GM19372 (cell line): ENCODE data around the gene MED27.

Source experiments
- ATAC-seq: cut with Tn5 transposase; IDR thresholded peaks from one replicate; pipeline ENCODE4 v1.9.1; 2021; ENCODE audit warnings: mild to moderate bottlenecking, low read depth, moderate library complexity; ENCODE audit not compliant: unreplicated experiment

MED27 gene

DNA sequence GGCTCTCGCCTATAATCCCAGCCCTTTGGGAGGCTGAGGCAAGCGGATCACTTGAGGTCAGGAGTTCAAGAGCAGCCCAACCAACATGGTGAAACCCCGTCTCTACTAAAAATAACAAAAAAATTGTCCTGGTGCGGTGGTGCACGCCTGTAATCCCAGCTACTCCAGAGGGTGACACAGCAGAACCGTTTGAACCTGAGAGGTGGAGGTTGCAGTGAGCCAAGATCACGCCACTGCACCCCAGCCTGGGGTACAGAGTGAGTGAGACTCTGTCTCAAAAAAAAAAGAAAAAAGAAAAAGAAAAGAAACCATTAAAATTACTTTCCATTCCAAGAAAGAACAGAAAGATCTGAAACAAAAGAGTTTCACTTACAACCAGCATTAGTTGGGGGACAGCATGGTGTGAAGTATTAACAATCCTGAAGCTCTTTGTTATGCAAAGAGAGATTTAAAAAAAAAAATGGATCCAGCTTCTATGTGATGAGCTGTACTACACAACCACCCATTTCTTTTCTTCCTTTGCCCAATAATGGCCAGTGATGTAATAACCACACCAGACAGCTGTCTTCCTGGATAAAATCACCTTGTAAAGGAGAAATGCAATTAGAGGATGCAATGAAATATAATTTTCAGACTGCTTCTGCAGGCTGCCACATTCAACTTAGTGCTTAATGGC lies 76.9 kb downstream of the MED27 start:
- no peak for ATAC-seq

DNA sequence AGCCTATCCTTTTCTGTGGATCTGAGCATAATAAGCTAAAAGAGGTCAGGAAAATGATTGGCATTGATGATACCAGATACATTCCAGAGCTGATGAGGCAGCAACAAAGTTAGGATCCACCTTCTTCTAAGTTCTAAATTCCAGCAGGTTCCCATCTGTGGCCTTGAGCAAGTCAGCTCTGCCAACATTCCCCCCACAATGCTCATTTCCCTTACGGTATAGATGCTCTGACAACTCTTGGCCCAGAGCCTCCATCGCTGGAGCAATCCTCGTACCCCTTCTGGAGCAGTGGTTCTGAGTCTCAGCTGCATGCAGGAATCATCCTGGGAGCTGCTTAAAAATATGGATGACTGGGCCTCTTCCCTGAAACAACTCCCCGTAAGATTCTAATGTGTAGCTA lies 78.1 kb downstream of the MED27 start:
- no peak for ATAC-seq

DNA sequence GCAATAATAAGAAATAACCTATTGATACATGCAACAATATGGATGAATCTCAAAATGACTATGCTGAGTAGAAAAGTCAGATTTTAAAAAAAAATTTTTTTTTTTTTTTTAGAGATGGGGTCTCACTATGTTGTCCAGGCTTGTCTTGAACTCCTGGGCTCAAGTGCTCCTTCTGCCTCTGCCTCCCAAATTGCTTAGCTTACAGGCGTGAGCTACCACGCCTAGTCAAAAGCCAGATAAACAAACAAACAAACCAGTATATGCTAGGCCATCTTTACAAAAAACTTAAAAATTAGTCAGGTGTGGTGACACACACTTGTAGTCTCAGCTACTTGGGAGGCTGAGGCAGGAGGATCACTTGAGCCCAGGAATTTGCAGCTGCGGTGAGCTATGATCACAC lies 79.0 kb downstream of the MED27 start:
- ATAC-seq = no peak

DNA sequence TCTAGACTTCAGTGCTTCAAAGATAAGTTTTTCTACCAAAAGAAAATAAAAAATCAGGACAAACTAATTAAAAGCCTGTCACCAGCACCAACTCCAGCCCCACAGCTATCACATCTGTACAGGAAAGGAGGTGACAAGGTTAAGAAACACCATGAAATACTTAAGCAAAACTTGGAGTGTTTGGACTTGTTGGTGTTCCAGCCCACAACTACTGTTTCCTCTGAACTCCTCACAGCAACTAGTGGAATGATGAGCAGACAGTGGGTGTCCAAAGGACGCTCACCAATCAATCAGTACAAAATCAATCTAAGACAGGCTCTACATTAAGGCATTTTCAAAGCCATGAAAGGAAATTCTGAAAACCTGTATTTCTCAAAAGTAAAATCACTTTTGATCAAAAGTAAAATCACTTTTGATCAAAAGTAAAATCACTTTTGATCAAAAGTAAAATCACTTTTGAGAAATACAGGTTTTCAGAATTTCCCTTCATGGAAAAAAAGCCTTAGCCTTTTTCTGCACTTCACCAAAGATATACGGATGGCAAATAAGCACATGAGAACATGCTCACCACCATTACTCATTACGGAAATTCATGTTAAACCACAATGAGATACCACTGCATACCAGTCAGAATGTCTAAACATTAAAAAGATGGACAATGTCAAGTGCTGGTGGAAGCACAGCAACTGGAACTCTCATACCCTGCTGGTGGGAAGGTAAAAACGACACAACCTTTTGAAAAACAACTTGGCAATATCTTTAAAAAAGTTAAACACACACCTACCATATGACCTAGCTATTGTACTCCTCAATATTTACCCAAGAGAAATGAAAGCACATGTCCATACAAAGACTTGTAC lies 79.7 kb downstream of the MED27 start:
- ATAC-seq = no peak

DNA sequence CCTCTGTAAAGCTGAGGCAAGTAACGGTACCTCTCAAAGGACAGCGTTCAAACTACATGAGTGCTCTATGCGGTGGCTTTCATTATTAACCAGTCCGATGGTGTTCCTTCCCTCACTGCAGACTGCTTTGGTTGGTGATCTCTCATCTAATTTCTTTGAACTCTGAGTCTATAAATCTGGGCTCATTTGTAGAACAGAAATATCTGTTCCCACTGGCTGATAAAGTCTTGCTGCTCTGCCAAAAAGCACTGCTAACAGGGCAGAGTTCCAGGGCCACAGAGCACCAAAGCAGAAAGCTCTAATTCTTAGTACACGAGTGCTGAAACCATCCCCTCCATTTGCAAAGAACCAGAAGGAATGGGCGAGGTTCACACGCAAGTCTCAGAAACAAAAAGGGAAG lies 81.9 kb downstream of the MED27 start:
- ATAC-seq = no peak

DNA sequence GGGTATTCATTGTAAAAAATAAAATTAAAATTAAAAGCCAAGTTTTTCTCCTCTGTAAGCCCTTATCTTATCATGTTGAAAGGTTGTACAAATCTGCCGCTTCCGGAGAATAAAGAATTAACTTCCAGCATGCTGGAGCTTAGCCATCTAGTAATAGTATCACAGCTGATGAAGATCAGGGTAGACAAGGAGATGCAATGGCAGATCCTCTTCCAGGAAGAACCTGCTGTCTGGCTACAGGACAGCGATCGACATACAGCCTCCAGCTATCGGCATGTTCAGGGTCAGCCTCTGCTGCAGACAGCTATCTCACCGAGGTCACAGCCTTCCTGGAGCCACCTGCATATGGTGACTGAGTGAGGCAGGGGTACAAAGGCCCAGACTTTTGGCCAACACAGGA lies 82.6 kb downstream of the MED27 start:
- ATAC-seq = no peak

DNA sequence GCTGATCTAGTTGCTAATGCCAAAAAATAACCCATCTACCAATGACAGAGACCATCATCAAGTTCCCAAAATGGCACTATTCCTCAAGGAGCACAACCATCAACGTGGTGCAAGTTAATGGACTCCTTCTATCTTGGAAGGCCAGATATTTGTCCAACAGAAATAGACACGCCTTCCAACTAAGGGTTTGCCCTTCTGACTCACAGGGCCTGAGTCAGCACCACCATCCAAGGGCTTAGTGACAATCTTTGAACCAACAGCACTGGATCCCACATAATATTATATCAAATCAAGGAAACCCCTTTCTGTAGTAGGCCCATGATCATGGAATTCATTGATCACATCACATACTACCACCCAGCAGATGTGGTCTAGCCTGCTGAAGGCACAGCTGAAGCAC lies 84.3 kb downstream of the MED27 start:
- no peak for ATAC-seq

DNA sequence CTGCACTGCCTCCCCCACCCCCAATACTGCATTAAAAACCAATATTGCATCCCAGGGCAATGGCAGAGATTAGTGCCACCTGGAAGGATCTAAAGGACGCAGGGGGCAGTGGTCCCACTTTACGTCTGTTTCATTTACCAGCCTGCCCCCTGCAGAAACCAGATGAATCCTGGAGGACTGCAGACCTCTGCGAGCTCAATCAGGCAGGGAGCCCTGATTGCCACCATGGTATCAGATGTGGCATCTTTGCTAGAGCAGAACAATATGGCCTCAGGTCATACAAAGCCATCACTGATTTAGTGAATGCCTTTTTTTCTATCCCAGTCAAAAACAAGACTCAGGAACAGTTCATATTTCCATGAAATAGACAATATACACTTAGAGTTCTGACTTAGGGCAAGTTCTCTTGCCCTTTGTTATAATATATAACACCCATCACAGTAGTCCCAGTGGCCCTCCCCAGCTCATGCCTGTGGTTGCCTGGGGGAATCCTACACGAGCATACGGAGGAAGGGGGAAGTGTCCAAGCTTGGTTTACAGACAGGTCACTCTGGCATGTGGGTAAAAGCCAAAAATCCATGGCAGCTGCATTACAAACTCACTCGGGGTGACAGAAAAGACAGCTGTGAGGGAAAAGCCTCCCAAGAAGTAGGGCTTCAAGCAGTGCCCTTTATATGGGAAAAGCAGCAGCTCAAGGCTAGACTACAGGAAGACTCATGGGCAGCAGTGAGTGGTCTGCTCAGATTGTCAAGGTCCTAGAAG lies 85.1 kb downstream of the MED27 start:
- no peak for ATAC-seq

DNA sequence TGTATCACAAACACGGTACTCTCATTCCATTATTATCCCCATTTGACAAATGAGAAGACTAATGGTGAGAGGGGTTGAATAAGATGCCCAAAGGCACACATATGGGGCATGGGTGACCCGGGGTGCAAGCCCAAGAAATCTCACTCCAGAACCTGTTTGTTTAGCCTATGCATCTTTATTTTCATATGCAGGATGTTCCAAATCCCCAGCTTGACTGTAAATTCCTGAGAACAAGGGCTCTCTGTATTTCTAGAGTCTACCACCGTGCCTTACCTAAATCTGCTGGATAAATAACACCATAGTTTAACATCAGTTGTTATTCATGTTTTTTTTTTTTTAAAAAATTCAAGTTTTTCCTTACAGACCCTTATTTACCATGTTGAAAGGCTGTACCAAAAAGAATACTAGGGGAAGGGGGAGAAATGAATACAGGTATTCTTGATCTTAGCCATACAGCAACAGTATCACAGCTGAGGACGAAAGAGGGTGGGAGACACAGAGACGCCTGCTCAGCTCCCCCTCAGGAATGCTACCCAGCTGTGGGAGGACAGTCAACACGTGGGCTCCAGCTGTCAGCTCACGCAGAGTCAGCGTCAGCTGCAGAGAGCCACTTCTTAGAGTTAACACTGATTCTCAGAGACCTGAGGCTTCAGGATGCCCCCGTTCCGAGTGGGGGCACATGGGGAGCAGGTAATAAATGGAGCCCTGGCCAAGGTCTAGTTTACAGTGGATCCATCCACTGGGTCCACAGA lies 86.6 kb downstream of the MED27 start:
- ATAC-seq = no peak

DNA sequence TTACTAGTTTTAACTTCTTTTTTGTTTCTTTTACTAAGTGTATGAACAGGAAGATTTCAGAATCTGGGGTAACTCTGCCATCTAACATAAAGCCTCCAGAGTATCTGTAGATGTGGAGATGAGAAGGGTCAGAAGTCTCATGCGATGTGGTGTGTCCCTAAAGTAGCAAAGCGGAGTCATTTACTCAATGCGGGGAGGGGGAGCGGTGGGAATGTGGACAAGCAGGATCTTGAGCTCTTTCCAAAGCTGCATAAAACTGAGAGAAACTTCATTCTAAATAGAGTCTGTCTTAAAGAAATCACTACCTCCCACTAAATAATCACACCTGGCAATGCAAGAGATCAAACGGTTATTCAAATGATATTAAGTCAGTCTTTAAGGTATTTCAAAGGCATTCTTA lies 92.4 kb downstream of the MED27 start:
- ATAC-seq = no peak

DNA sequence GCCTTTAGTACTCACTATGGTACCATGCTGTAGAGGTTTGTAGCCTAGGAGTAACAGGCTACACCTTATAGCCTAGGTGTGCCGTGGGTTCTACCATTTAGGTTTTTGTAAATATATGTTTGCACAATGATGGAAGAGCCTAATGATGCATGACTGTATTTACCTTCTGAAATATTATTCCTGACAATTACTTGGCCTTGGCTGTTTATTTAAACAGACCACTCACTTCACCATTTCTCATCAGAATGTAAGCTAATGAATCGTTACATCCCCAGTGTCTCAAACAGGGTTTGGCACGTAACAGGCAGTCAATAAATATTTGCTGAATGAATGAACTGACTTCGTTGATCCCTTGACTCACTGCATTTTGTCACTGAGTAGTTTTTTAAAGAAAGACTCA lies 93.1 kb downstream of the MED27 start:
- no peak for ATAC-seq

DNA sequence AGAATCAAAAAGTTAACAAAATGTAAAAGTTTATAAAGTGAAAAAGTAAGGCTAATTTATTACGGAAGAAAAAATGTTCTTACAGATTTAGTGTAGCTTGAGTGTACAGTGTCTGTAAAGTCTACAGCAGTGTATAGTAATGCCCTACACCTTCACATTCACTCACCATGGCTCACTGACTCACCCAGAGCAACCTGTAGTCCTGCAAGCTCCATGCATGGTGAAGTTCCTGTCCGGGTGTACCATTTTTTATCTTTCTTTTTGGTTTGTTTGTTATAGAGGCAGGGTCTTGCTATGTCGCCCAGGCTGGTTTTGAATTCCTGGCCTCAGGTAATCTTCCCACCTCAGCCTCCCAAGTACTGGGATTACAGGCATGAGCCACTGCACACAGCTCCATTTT lies 93.6 kb downstream of the MED27 start:
- no peak for ATAC-seq

DNA sequence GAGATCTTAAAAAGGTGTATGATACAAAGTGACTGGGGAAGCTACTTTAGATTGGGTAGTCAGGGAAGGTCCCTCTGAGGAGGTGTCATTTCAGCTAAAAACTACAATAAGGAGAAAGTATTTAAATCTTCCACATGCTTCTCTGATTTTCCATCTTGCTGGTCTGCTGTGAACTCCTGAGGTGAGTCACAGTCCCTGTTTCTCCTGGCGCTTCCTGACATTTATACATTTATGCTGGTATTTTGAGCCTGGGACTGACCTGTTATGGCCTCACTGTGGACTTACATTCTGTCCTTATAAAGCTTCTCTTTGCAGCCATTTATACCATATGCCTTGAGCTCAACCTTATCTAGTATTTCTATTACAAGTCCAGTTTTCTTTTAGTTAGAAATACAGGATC lies 95.1 kb downstream of the MED27 start:
- no peak for ATAC-seq

DNA sequence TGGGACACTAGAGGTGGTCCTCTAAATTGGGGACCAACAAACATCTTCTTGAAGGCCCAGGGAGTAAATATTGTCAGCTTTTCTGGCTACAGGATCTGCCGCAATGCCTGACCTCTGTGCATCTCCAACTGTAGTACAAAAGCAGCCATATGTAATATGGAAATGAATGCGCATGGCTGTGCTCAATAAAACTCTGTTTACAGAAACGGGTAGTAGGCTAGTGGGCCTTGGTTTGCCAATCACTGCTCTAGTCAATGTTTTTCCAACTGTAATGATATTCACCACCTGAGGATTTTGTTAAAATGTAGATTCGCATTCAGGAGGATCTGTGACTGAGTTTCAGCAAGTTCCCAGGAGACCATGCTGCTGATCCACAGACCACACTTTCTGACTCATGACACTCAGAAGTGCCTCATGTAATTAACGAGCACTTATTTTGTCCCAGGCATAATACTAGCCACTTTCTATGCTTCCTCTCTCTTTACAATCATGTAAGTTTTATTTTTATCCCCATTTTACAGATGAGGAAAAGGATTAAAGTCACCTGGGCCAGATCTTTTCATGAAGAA lies 96.9 kb downstream of the MED27 start:
- no peak for ATAC-seq

DNA sequence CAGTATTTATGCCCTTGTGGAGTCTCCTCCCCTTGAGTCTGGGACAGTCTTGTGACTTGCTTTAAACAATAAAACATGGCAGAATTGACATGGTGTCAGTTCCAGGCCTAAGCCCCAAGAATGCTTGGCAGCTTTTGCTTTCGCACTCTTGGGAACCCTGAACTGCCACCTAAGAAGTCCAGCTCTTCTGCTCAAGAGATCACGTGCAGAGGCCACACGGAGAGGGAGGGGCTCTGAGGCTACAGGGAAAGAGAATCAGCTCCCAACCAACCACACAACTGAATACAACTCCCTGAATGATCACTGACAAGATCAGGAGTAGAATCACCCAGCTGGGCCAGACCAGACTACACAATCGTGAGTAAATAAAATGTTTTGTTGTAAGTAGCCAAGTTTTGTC lies 97.6 kb downstream of the MED27 start:
- ATAC-seq = no peak

DNA sequence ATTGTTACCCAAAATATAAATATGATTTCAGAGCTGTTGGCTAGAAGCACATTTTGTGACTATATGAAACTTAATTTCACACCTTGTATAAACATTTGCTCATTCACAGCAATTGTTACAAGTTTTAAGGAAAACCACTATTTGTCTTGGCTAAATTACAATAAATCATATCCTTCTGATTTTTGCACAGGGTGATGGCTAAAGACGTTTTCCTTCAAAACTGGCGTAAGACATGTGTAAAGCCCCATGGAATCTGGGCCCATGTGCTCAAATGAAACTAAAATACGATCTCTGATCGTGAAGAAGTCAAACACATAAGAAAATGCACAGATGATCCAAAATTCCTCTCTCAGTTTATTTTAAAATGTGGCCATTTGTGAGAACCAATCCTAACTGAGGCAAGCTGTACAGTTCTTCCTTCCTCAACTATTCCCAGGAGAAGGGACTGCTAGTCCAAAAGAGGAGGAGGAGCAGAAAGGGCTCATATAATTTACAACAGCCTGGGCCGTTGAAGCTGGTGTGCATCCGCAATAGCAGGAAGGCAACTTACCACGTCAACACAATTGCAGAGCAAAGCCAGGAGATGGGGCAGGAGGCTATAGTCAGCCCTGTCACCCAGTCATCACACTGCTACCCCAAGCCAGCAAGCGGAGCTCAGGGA lies 98.4 kb downstream of the MED27 start:
- ATAC-seq = no peak

DNA sequence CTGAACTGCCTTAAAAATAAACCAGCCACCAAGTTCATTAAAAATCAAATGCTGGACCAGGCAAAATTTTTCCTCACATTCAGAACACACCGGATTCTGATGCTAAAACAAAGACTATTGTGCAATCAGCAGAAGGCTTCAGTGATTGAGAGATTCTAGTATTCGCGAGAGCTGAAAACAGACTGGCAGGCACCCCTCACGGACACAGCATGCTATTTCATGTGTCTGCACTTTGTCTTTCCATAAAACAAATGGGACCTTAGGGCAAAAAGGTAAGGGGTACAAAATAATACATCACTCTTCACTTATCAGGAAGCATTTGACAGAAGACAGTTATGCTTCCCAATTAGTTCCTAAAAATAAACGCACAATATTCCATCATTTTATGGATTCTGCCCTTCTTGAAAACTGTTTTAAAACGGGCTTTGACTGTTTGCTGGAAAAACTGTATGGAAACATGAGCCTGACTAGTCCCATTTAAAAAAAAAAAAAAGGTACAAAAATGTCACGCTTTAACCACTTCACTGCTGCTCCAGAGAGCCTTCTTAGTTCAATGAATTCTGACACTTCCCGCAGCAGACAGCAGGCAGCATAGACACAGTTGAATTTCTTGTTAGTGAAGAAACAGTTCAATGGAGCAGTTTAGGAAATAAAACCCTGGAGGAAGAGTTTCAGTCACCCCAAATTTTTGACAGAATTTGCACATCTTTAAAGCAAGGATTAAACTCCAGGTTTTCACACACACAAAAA lies 99.2 kb downstream of the MED27 start:
- no peak for ATAC-seq

DNA sequence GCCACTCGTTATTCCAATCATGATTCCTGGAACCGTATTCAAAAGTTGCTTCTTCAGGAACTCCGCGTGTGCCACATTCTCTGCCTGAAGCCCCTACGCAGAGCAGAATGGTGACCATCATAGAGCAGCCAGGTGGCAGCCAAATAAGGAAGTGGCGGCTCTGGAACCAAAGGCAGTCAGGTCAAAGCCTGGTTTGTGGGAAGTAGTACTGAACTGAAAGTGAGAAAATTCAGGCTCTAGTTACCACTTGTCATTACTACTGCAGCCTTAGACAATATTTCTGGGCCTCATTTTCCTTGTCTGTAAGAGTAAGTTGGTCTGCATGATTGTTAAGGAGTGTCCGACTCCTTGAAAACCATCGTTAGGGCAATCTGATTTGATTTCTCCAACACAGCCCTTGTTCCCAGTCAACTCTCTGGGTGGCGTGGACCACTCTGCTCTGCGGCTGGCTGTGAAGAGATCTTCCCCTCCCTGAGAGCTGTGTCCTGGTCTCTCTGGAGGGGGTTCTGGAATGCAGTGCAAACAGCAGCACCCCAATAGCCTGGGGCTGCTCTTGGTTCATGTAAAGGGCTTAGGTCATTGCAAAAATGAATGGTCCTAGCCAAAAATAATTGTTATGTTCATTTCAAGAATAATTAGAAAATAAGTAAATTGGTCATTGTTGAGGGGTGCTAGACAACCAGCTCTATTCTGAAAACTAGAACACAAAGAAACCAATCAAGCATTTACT lies 102.4 kb downstream of the MED27 start:
- no peak for ATAC-seq
